Neural progenitor cell (in vitro differentiated cells): Measurements from ENCODE around the gene EXOC6B.

ENCODE experiments used
- EZH2 ChIP-seq: fragments of 200-600 bp; sonication (generic); IDR thresholded peaks from 2 replicates; pipeline ENCODE4 v1.6.1; 2017; ENCODE audit warnings: antibody characterized with exemption, mild to moderate bottlenecking, moderate library complexity
- EZH2phosphoT487 ChIP-seq: fragments of 200-600 bp; sonication (generic); IDR thresholded peaks from 2 replicates; pipeline ENCODE4 v1.6.1; 2017; ENCODE audit warnings: antibody characterized with exemption
- TF ChIP-seq, protein P1 (sequence below): fragments of 200-600 bp; sonication (generic); IDR thresholded peaks from 2 replicates; pipeline ENCODE4 v1.5.1; 2017; ENCODE audit warnings: antibody characterized with exemption, mild to moderate bottlenecking

DNA sequence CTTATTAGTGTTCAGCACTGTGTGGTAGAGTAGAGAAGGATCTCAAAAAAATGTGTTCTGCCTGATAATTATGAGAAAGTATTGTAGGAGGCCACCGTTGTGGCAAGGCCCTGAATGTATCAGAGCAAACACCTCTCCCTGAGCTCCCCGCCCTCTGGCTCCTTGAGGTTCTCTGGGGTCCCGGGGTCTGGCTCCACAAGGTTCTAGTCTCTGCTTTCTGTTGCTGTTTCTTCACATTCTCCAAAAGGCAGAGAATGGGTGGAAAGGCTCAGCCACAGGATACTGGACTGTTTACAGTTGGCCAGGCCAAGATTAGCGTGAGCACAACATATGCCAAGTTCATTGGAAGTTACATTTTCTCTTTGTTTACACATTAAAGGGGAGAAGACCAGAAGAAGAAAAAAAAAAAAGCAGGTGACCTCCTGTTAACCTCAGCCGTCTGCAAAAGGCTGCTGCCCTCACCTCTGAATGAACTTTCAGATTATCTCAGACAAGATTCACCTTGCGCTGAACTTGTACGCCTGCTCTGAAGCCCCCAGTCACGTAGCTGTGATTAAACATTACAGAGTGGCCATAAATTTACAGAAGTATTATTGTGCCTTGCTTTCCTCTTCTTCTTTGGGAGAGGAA lies 621.6 kb downstream of the EXOC6B start:
- TF ChIP-seq, protein P1, sequence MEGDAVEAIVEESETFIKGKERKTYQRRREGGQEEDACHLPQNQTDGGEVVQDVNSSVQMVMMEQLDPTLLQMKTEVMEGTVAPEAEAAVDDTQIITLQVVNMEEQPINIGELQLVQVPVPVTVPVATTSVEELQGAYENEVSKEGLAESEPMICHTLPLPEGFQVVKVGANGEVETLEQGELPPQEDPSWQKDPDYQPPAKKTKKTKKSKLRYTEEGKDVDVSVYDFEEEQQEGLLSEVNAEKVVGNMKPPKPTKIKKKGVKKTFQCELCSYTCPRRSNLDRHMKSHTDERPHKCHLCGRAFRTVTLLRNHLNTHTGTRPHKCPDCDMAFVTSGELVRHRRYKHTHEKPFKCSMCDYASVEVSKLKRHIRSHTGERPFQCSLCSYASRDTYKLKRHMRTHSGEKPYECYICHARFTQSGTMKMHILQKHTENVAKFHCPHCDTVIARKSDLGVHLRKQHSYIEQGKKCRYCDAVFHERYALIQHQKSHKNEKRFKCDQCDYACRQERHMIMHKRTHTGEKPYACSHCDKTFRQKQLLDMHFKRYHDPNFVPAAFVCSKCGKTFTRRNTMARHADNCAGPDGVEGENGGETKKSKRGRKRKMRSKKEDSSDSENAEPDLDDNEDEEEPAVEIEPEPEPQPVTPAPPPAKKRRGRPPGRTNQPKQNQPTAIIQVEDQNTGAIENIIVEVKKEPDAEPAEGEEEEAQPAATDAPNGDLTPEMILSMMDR = no peak
- TF ChIP-seq EZH2phosphoT487 = no peak
- TF ChIP-seq EZH2 = no peak
